ENCODE measurements around the gene CLINT1. TPM values are rescaled to one million over a fixed set of nuclear protein-coding genes. Genes with fewer than 3 reads are reported as not detected.

The CLINT1 gene
- total and polyA plus RNA-seq, 4 donors = 39.7 to 171 (median 66.2) TPM

DNA sequence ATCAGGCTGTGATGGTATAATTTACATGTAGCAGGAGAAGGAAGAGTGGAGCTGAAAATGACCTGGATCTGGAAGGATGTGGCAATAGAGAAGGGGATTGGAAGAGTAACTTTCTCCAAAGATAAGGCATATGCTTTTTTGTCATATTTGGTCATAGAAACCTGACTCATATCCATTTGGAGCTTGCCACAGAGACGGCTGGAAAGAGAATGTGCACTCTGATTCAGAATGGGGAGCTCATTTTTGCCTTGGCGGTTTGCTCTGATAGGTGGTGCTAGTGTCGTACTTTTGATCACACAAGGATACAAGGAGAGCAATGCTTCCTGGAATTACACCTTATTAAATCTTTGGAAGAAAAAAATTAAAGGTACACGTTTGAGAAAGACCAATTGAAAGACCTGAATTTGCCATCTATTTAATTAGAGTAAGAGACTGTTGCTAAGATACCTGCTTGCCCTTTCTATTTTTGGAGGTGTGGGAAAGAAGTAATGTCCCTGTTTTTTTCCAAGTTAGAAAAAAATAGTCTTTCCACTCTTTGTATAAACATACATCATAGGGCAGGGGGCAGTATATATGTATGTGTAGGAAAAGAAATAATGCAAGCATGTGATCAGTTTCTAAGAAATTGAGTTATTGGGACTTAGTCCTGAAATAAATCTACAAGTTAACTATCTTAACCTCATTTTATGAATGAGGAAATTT is 110.0 kb downstream of the CLINT1 start:
- Histone ChIP-seq H3K9ac (ENCODE audit: insufficient read depth in 1 of 2, low read length in 2 of 2) (no peak overlapping the region), H3K27me3 (ENCODE audit: control insufficient read depth in 3 of 3, insufficient read depth in 3 of 3, low read length in 2 of 3) (no peaks in the 10 kb centered on the region), H3K27ac (ENCODE audit: low read depth in 1 of 2, low read length in 1 of 2) (no peak overlapping the region), H3K4me1 (ENCODE audit: control insufficient read depth in 5 of 5, insufficient read depth in 5 of 5, low read length in 5 of 5) (peaks cover 4 to 8% (median 6%) of the 10 kb centered on the region in 5 donors), H3K4me3 (no peak overlapping the region), H3K36me3 (ENCODE audit: control insufficient read depth in 4 of 4, insufficient read depth in 4 of 4, low read length in 4 of 4) (peaks cover 0 to 8% (median under 1%) of the 10 kb centered on the region in 4 donors), H3K9me3 (ENCODE audit: control insufficient read depth in 4 of 4, insufficient read depth in 3 of 4, low read length in 3 of 4) (no peaks in the 10 kb centered on the region)
- TF ChIP-seq, protein P1, sequence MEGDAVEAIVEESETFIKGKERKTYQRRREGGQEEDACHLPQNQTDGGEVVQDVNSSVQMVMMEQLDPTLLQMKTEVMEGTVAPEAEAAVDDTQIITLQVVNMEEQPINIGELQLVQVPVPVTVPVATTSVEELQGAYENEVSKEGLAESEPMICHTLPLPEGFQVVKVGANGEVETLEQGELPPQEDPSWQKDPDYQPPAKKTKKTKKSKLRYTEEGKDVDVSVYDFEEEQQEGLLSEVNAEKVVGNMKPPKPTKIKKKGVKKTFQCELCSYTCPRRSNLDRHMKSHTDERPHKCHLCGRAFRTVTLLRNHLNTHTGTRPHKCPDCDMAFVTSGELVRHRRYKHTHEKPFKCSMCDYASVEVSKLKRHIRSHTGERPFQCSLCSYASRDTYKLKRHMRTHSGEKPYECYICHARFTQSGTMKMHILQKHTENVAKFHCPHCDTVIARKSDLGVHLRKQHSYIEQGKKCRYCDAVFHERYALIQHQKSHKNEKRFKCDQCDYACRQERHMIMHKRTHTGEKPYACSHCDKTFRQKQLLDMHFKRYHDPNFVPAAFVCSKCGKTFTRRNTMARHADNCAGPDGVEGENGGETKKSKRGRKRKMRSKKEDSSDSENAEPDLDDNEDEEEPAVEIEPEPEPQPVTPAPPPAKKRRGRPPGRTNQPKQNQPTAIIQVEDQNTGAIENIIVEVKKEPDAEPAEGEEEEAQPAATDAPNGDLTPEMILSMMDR (IDR thresholded peaks at IDR 0.05; ENCODE audit: control extremely low read depth, extremely low read depth) = no peak
- WGBS, 2 donors = 80 to 90% methylated on average over 4 of the region's 4 CpGs
- ATAC-seq (ENCODE audit: insufficient read depth, low FRiP score) (no peak), DNase-seq (no peak)

DNA sequence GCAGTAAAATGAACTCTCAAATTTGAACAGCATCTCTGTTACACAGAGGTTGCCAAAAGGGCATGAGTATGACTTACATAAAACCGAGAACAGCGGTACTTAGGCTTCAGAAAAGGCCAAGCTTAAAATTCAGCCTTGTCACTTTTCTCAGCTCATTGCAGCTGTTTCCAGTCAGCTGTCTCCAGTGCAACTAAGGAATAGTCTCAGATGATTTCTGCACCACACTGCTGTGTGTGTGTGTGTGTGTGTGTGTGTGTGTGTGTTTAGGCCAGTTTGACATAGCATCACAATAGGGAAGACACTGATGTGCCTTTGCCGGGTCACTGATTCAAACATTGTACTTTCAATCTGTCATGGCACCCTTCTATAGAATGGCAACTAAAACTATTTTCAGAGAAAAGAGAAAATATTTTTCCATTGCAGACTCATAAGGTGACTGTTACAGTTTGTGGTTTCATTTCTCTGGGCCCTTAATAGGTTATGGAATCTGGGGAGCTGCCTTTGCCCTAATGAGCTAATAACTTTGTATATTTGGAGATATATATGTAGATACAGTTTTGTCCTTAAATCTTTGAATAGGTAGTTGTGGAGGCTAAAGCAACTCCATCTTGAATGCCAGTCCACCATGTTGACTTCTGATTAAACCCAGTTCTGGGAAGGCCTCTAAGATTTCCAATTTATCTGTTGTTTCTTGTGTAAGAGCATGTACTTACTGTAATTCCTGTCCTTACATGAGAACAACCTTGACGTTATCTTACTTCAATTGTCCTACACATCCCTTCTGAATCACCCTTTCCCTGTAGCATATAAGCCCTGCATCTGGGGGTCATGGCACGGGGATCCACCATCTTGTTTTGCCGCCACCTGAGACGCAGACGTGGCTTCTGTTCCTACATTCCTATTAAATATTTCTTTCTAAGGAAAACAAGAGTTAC is 110.9 kb downstream of the CLINT1 start:
- 93 to 96% methylated on average over 8 of the region's 8 CpGs for WGBS, 2 donors
- H3K27ac ChIP-seq (ENCODE audit: low read depth in 1 of 2, low read length in 1 of 2) = no peak overlapping the region
- no peak overlapping the region for H3K4me3 ChIP-seq
- H3K4me1 ChIP-seq (ENCODE audit: control insufficient read depth in 5 of 5, insufficient read depth in 5 of 5, low read length in 5 of 5) = peaks cover 4 to 8% (median 6%) of the 10 kb centered on the region in 5 donors
- peaks cover 0 to 6% (median 0%) of the 10 kb centered on the region in 4 donors for H3K36me3 ChIP-seq (ENCODE audit: control insufficient read depth in 4 of 4, insufficient read depth in 4 of 4, low read length in 4 of 4)
- ATAC-seq (ENCODE audit: insufficient read depth, low FRiP score) = no peak
- no peaks in the 10 kb centered on the region for H3K9me3 ChIP-seq (ENCODE audit: control insufficient read depth in 4 of 4, insufficient read depth in 3 of 4, low read length in 3 of 4)
- no peaks in the 10 kb centered on the region for H3K27me3 ChIP-seq (ENCODE audit: control insufficient read depth in 3 of 3, insufficient read depth in 3 of 3, low read length in 2 of 3)
- H3K9ac ChIP-seq (ENCODE audit: insufficient read depth in 1 of 2, low read length in 2 of 2) = no peak overlapping the region
- DNase-seq = peak in 1 of 3 donors; percentile 9
- TF ChIP-seq, protein P1 (IDR thresholded peaks at IDR 0.05; ENCODE audit: control extremely low read depth, extremely low read depth) = no peak

DNA sequence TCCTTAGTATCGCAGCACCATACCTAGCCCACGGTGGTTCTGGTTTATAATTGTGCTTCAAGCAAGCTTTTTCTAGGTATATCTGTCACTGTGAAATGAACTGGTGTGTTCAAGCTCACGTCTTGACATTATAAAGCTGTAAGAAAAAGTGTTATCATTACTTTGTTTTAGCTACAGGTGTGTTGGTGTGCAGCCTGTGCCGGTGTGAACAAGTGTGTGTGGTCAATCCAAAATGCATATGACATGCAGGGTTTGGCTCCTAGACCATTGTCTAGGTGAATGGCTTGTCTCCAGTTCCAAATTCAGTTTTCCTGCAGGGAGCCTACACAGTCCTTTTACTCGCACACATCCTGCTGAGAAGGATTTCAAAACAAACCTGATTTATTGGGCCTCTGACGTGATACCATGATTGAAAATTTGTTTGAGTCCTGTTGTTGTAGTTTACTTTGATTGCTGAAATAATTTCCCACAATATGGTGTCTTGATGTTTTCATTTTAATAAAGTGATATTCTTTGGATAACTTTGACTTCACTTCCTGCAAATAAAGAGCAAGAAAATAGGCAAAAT is 111.7 kb downstream of the CLINT1 start:
- Histone ChIP-seq H3K9me3 (ENCODE audit: control insufficient read depth in 4 of 4, insufficient read depth in 3 of 4, low read length in 3 of 4) (no peaks in the 10 kb centered on the region), H3K4me1 (ENCODE audit: control insufficient read depth in 5 of 5, insufficient read depth in 5 of 5, low read length in 5 of 5) (peaks cover 4 to 8% (median 6%) of the 10 kb centered on the region in 5 donors), H3K4me3 (no peak overlapping the region), H3K9ac (ENCODE audit: insufficient read depth in 1 of 2, low read length in 2 of 2) (no peak overlapping the region), H3K36me3 (ENCODE audit: control insufficient read depth in 4 of 4, insufficient read depth in 4 of 4, low read length in 4 of 4) (no peaks in the 10 kb centered on the region), H3K27ac (ENCODE audit: low read depth in 1 of 2, low read length in 1 of 2) (no peak overlapping the region), H3K27me3 (ENCODE audit: control insufficient read depth in 3 of 3, insufficient read depth in 3 of 3, low read length in 2 of 3) (no peaks in the 10 kb centered on the region)
- DNase-seq = no peak
- TF ChIP-seq, protein P1 (IDR thresholded peaks at IDR 0.05; ENCODE audit: control extremely low read depth, extremely low read depth) = no peak
- 85 to 90% methylated on average over 6 of the region's 6 CpGs for WGBS, 2 donors
- no peak for ATAC-seq (ENCODE audit: insufficient read depth, low FRiP score)
